Liver (tissue), 3 donors: ENCODE data around the gene LGALS14.

Experiments used
- GABPA ChIP-seq, 2 donors: IDR thresholded peaks in 1 of 2; conservative IDR thresholded peaks in 1 of 2; 2 replicates each; pipeline ENCODE4 v1.6.1; 2016; ENCODE audit warnings: antibody characterized with exemption in 2 of 2, mild to moderate bottlenecking in 1 of 2, moderate library complexity in 1 of 2
- JUND ChIP-seq, 2 donors: IDR thresholded peaks; 2 replicates each; pipeline ENCODE4 v1.6.1; 2016; ENCODE audit warnings: antibody characterized with exemption in 2 of 2
- MAX ChIP-seq: IDR thresholded peaks from 2 replicates; pipeline ENCODE4 v1.6.1; 2016; ENCODE audit warnings: antibody characterized with exemption
- RAD21 ChIP-seq, 2 donors: IDR thresholded peaks; 2 replicates each; pipeline ENCODE4 v1.6.1; 2016; ENCODE audit warnings: antibody characterized with exemption in 2 of 2, mild to moderate bottlenecking in 2 of 2
- RXRA ChIP-seq, 2 donors: IDR thresholded peaks; 2 replicates each; pipeline ENCODE4 v1.6.1; 2017 to 2018; ENCODE audit warnings: antibody characterized with exemption in 2 of 2, mild to moderate bottlenecking in 1 of 2
- SP1 ChIP-seq: IDR thresholded peaks from 2 replicates; pipeline ENCODE4 v1.6.1; 2018; ENCODE audit warnings: antibody characterized with exemption, mild to moderate bottlenecking
- TF ChIP-seq, protein P1 (sequence below): fragments of 150-350 bp; IDR thresholded peaks from 2 replicates; pipeline ENCODE4 v1.5.1; 2017; ENCODE audit warnings: improper control_type of control experiment, low read depth, low read length; ENCODE audit not compliant: missing input control
- TF ChIP-seq, protein P2 (sequence below): IDR thresholded peaks from 2 replicates; pipeline ENCODE4 v1.6.1; 2016; ENCODE audit warnings: antibody characterized with exemption, mild to moderate bottlenecking
- TF ChIP-seq, protein P3 (sequence below): IDR thresholded peaks from 2 replicates; pipeline ENCODE4 v1.6.1; 2016; ENCODE audit warnings: antibody characterized with exemption
- TF ChIP-seq, protein P4 (sequence below): IDR thresholded peaks from 2 replicates; pipeline ENCODE4 v1.6.1; 2016; ENCODE audit warnings: antibody characterized with exemption
- donor health status: healthy.
- donor health status: healthy.

GRCh38 chr19:39754971-39755370 is 50.7 kb downstream of the LGALS14 start:
- TF ChIP-seq, protein P1, sequence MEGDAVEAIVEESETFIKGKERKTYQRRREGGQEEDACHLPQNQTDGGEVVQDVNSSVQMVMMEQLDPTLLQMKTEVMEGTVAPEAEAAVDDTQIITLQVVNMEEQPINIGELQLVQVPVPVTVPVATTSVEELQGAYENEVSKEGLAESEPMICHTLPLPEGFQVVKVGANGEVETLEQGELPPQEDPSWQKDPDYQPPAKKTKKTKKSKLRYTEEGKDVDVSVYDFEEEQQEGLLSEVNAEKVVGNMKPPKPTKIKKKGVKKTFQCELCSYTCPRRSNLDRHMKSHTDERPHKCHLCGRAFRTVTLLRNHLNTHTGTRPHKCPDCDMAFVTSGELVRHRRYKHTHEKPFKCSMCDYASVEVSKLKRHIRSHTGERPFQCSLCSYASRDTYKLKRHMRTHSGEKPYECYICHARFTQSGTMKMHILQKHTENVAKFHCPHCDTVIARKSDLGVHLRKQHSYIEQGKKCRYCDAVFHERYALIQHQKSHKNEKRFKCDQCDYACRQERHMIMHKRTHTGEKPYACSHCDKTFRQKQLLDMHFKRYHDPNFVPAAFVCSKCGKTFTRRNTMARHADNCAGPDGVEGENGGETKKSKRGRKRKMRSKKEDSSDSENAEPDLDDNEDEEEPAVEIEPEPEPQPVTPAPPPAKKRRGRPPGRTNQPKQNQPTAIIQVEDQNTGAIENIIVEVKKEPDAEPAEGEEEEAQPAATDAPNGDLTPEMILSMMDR: no peak
- TF ChIP-seq, protein P2, sequence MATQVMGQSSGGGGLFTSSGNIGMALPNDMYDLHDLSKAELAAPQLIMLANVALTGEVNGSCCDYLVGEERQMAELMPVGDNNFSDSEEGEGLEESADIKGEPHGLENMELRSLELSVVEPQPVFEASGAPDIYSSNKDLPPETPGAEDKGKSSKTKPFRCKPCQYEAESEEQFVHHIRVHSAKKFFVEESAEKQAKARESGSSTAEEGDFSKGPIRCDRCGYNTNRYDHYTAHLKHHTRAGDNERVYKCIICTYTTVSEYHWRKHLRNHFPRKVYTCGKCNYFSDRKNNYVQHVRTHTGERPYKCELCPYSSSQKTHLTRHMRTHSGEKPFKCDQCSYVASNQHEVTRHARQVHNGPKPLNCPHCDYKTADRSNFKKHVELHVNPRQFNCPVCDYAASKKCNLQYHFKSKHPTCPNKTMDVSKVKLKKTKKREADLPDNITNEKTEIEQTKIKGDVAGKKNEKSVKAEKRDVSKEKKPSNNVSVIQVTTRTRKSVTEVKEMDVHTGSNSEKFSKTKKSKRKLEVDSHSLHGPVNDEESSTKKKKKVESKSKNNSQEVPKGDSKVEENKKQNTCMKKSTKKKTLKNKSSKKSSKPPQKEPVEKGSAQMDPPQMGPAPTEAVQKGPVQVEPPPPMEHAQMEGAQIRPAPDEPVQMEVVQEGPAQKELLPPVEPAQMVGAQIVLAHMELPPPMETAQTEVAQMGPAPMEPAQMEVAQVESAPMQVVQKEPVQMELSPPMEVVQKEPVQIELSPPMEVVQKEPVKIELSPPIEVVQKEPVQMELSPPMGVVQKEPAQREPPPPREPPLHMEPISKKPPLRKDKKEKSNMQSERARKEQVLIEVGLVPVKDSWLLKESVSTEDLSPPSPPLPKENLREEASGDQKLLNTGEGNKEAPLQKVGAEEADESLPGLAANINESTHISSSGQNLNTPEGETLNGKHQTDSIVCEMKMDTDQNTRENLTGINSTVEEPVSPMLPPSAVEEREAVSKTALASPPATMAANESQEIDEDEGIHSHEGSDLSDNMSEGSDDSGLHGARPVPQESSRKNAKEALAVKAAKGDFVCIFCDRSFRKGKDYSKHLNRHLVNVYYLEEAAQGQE: no peak
- TF ChIP-seq GABPA (IDR thresholded peaks at IDR 0.05 in 1 of 2, conservative IDR thresholded peaks at IDR 0.05 in 1 of 2): no peak
- no peak for TF ChIP-seq MAX
- TF ChIP-seq, protein P3, sequence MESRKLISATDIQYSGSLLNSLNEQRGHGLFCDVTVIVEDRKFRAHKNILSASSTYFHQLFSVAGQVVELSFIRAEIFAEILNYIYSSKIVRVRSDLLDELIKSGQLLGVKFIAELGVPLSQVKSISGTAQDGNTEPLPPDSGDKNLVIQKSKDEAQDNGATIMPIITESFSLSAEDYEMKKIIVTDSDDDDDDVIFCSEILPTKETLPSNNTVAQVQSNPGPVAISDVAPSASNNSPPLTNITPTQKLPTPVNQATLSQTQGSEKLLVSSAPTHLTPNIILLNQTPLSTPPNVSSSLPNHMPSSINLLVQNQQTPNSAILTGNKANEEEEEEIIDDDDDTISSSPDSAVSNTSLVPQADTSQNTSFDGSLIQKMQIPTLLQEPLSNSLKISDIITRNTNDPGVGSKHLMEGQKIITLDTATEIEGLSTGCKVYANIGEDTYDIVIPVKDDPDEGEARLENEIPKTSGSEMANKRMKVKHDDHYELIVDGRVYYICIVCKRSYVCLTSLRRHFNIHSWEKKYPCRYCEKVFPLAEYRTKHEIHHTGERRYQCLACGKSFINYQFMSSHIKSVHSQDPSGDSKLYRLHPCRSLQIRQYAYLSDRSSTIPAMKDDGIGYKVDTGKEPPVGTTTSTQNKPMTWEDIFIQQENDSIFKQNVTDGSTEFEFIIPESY: no peak
- no peak for TF ChIP-seq SP1
- TF ChIP-seq RXRA (IDR thresholded peaks at IDR 0.05): no peak
- TF ChIP-seq RAD21 (IDR thresholded peaks at IDR 0.05): no peak
- TF ChIP-seq, protein P4, sequence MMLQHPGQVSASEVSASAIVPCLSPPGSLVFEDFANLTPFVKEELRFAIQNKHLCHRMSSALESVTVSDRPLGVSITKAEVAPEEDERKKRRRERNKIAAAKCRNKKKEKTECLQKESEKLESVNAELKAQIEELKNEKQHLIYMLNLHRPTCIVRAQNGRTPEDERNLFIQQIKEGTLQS: no peak
- no peak for TF ChIP-seq JUND (IDR thresholded peaks at IDR 0.05)
